Coronary artery (tissue), 2 donors: ENCODE results near the gene KCTD5.
A peak's percentile ranks its signal among the peaks of the same experiment; 100 is the strongest.

Source experiments
- DNase-seq: peaks from one replicate; pipeline ENCODE4 v3.0.0-alpha.2; 2017; ENCODE audit warnings: low spot score
- H3K27ac ChIP-seq, 2 donors: fragments of 200-600 bp; sonication (generic); one replicate each; pipeline ENCODE4 v1.5.1; 2016 to 2019
- H3K4me3 ChIP-seq: fragments of 200-600 bp; sonication (generic); 2 replicates; pipeline ENCODE4 v1.5.1; 2016; ENCODE audit warnings: mild to moderate bottlenecking, moderate library complexity
- CTCF ChIP-seq: fragments of 200-600 bp; sonication (generic); IDR thresholded peaks from one replicate; pipeline ENCODE4 v1.5.1; 2019; ENCODE audit warnings: antibody characterized with exemption

Gene KCTD5

GRCh38 chr16:2749936-2750335, 67.6 kb downstream of the KCTD5 start:
- DNase-seq, result no peak
- no peak for TF ChIP-seq CTCF
- Histone ChIP-seq H3K4me3 (no peak overlapping the region), H3K27ac (no peak overlapping the region)

- no peak for DNase-seq
- peak overlapping the region; percentile 87 for H3K4me3 ChIP-seq
- H3K27ac ChIP-seq, result peak overlapping the region; percentile 99
- TF ChIP-seq CTCF, result no peak
Observed at GRCh38 chr16:2751577-2752034, 69.3 kb downstream of the KCTD5 start.

- TF ChIP-seq CTCF, result no peak
- Histone ChIP-seq H3K4me3 (peak within 1 kb of the TSS; percentile 87), H3K27ac (peak within 1 kb of the TSS; percentile 99)
- peak; percentile 96 for DNase-seq
Observed at GRCh38 chr16:2752035-2752849, 69.9 kb downstream of the KCTD5 start, which contains the start of gene SRRM2. TSS of gene SRRM2 (plus strand) at chr16:2752638. CDS start at chr16:2756365, 3,727 bp downstream.

GRCh38 chr16:2752850-2753732, 70.8 kb downstream of the KCTD5 start:
- DNase-seq, result peak; percentile 91
- Histone ChIP-seq H3K4me3 (peak overlapping the region; percentile 87), H3K27ac (peak overlapping the region; percentile 99)
- no peak for TF ChIP-seq CTCF

- Histone ChIP-seq H3K27ac (peak overlapping the region; percentile 99), H3K4me3 (peak overlapping the region; percentile 87)
- TF ChIP-seq CTCF, result no peak
- DNase-seq, result no peak
Observed at GRCh38 chr16:2753733-2754020, 71.4 kb downstream of the KCTD5 start.

- DNase-seq, result no peak
- H3K4me3 ChIP-seq, result peak overlapping the region; percentile 87
- H3K27ac ChIP-seq, result no peak overlapping the region
- no peak for TF ChIP-seq CTCF
Observed at GRCh38 chr16:2755158-2755557, 72.8 kb downstream of the KCTD5 start.
